ENCODE measurements around the gene ZGLP1. TPM values are rescaled to one million over a fixed set of nuclear protein-coding genes. Genes with fewer than 3 reads are reported as not detected.

Gene ZGLP1
- total RNA-seq, 2 donors from 2014 or later: 5.3 TPM; not detected in 1

- TF ChIP-seq CTCF (IDR thresholded peaks at IDR 0.05): no peak
- H3K27me3 ChIP-seq (replicated peaks; ENCODE audit: insufficient read depth): no peaks in the 10 kb centered on the region
- no peak overlapping the region for H3K4me3 ChIP-seq
- H3K36me3 ChIP-seq: peaks cover 8% of the 10 kb centered on the region
- DNase-seq (ENCODE audit: low spot score) (no peak), ATAC-seq (ENCODE audit: insufficient number of reproducible peaks, low FRiP score, low read depth) (no peak)
- H3K27ac ChIP-seq: no peak overlapping the region
- no peaks in the 10 kb centered on the region for H3K4me1 ChIP-seq (ENCODE audit: control insufficient read depth in 1 of 2, low read depth in 2 of 2)
- no peaks in the 10 kb centered on the region for H3K9me3 ChIP-seq
Measured at GRCh38 chr19:10306327-10306726, 3.3 kb downstream of the ZGLP1 start.

DNA sequence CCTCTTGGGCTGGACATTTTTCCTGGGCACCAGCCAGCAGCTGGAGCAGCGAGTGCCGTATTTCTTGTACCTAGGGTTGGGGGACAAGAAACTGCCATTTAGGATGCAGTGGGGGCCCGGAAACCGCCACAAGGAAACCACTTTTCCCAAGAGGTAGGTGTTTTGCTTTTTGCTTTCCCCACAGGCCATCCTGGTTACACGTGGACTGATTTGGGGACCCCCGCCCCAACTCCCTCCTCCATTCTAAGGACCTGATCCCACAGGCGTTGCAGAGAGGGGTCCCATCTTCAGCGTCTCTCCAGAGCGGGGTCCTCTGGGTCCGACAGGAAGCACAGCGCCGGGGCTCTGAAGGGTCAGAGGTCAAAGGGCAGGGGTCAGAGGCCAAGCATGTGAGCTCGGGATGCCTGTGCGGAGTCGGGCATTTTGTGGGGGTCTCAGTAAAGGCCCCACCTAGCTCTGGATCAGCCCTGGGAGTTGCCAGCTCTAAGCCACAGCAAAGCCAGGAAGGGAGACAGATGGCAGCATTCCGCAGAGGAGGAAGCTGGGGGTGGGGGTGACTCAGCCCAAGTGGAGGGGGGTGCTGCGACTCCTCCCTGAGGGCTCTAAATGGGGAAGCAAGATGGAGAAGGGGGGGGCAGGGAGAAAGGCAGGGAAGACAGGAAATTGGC is 4.3 kb downstream of the ZGLP1 start:
- no peak for ATAC-seq (ENCODE audit: insufficient number of reproducible peaks, low FRiP score, low read depth)
- no peak overlapping the region for H3K27ac ChIP-seq
- H3K36me3 ChIP-seq: peaks cover 4% of the 10 kb centered on the region
- H3K27me3 ChIP-seq (replicated peaks; ENCODE audit: insufficient read depth): no peaks in the 10 kb centered on the region
- no peak for TF ChIP-seq CTCF (IDR thresholded peaks at IDR 0.05)
- no peak for DNase-seq (ENCODE audit: low spot score)
- H3K9me3 ChIP-seq: no peaks in the 10 kb centered on the region
- no peaks in the 10 kb centered on the region for H3K4me1 ChIP-seq (ENCODE audit: control insufficient read depth in 1 of 2, low read depth in 2 of 2)
- peak overlapping the region; percentile 16 for H3K4me3 ChIP-seq

GRCh38 chr19:10299545-10300458 is 9.8 kb downstream of the ZGLP1 start:
- peaks cover 7% of the 10 kb centered on the region for H3K27me3 ChIP-seq (replicated peaks; ENCODE audit: insufficient read depth)

DNA sequence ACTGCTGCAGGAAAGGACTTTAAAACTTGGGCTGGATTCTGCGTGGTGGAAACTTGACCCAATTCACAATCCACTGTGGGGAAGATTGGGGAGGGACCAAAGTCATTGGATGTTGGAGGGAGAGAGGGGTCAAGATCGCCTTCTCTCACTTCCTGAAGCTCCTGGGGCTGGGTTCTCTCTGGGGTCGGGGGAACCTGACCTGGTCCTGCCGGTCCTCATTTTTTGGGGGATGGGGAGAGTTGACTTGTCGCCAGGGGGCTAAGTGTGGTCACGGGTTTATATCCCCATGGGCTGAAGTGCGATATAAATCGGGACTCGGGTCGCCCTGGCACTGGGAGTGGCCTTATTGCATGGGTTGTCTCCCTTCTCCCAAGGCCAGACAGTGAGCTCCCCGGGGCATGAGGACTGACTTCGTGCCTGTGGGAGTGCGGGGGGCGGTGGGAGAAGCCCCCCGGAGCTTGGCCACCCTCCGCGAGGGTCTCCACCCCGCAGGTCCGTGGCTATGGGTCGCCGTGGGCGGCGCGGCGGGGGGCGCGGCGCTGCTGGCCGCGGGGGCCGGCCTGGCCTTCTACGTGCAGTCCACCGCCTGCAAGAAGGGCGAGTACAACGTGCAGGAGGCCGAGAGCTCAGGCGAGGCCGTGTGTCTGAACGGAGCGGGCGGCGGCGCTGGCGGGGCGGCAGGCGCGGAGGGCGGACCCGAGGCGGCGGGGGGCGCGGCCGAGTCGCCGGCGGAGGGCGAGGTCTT is 13.6 kb downstream of the ZGLP1 start:
- Histone ChIP-seq H3K27ac (no peak overlapping the region), H3K4me1 (ENCODE audit: control insufficient read depth in 1 of 2, low read depth in 2 of 2) (peaks cover 18 to 27% of the 10 kb centered on the region in 2 donors), H3K9me3 (no peaks in the 10 kb centered on the region), H3K4me3 (peak overlapping the region; percentile 55), H3K36me3 (no peaks in the 10 kb centered on the region), H3K27me3 (replicated peaks; ENCODE audit: insufficient read depth) (peaks cover 32% of the 10 kb centered on the region)
- no peak for TF ChIP-seq CTCF (IDR thresholded peaks at IDR 0.05)
- DNase-seq (ENCODE audit: low spot score): no peak
- no peak for ATAC-seq (ENCODE audit: insufficient number of reproducible peaks, low FRiP score, low read depth)

More at GRCh38 chr19:10299545-10300458, 9.8 kb downstream of the ZGLP1 start:
- Histone ChIP-seq H3K36me3 (no peaks in the 10 kb centered on the region), H3K9me3 (no peaks in the 10 kb centered on the region), H3K4me1 (ENCODE audit: control insufficient read depth in 1 of 2, low read depth in 2 of 2) (peaks cover 6 to 12% of the 10 kb centered on the region in 2 donors), H3K4me3 (no peak overlapping the region), H3K27ac (no peak overlapping the region)
- DNase-seq (ENCODE audit: low spot score): no peak
- ATAC-seq (ENCODE audit: insufficient number of reproducible peaks, low FRiP score, low read depth): peak; percentile 21
- TF ChIP-seq CTCF (IDR thresholded peaks at IDR 0.05): no peak

Data from thoracic aorta (tissue), 2 donors.